ENCODE data around the gene MMRN1.

DNA sequence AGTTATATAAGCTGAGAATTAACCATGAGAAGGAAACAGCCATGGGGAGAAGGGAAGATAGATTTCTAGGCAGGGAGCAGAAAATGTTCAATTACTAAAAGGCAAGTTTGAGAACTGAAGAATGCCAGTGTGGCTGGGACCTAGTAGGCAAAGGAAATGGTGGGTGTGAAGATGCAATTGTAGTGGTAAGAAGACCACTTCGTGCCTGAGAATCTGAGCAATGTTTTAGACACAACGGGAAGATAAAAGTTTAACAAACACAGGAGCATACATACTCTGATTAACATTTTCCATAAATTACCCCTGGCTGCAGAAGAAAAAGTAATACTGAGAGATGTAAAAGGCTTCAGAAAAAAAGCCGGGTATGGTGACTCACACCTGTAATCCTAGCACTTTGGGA is 18.1 kb upstream of the MMRN1 start:
- TF ChIP-seq, protein P1, sequence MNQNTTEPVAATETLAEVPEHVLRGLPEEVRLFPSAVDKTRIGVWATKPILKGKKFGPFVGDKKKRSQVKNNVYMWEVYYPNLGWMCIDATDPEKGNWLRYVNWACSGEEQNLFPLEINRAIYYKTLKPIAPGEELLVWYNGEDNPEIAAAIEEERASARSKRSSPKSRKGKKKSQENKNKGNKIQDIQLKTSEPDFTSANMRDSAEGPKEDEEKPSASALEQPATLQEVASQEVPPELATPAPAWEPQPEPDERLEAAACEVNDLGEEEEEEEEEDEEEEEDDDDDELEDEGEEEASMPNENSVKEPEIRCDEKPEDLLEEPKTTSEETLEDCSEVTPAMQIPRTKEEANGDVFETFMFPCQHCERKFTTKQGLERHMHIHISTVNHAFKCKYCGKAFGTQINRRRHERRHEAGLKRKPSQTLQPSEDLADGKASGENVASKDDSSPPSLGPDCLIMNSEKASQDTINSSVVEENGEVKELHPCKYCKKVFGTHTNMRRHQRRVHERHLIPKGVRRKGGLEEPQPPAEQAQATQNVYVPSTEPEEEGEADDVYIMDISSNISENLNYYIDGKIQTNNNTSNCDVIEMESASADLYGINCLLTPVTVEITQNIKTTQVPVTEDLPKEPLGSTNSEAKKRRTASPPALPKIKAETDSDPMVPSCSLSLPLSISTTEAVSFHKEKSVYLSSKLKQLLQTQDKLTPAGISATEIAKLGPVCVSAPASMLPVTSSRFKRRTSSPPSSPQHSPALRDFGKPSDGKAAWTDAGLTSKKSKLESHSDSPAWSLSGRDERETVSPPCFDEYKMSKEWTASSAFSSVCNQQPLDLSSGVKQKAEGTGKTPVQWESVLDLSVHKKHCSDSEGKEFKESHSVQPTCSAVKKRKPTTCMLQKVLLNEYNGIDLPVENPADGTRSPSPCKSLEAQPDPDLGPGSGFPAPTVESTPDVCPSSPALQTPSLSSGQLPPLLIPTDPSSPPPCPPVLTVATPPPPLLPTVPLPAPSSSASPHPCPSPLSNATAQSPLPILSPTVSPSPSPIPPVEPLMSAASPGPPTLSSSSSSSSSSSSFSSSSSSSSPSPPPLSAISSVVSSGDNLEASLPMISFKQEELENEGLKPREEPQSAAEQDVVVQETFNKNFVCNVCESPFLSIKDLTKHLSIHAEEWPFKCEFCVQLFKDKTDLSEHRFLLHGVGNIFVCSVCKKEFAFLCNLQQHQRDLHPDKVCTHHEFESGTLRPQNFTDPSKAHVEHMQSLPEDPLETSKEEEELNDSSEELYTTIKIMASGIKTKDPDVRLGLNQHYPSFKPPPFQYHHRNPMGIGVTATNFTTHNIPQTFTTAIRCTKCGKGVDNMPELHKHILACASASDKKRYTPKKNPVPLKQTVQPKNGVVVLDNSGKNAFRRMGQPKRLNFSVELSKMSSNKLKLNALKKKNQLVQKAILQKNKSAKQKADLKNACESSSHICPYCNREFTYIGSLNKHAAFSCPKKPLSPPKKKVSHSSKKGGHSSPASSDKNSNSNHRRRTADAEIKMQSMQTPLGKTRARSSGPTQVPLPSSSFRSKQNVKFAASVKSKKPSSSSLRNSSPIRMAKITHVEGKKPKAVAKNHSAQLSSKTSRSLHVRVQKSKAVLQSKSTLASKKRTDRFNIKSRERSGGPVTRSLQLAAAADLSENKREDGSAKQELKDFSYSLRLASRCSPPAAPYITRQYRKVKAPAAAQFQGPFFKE (tag by site-specific recombination; IDR thresholded peaks at IDR 0.05; ENCODE audit: borderline replicate concordance): no peak
- TF ChIP-seq ZNF266 (tag by site-specific recombination; IDR thresholded peaks at IDR 0.05; ENCODE audit: low read depth) (no peak), CTCF (tag by site-specific recombination; IDR thresholded peaks at IDR 0.05) (no peak), ZNF350 (tag by site-specific recombination; IDR thresholded peaks at IDR 0.05) (no peak), ZFP37 (tag by site-specific recombination; IDR thresholded peaks at IDR 0.05) (no peak), ZBTB1 (tag by site-specific recombination; IDR thresholded peaks at IDR 0.05) (no peak), ELK4 (IDR thresholded peaks at IDR 0.05; ENCODE audit: borderline replicate concordance, low read depth, low read length) (no peak), ZNF423 (tag by site-specific recombination; IDR thresholded peaks at IDR 0.05) (no peak), REST (tag by site-specific recombination; IDR thresholded peaks at IDR 0.05) (no peak), ZFP41 (tag by site-specific recombination; IDR thresholded peaks at IDR 0.05; ENCODE audit: borderline replicate concordance) (no peak)
- TF ChIP-seq, protein P2, sequence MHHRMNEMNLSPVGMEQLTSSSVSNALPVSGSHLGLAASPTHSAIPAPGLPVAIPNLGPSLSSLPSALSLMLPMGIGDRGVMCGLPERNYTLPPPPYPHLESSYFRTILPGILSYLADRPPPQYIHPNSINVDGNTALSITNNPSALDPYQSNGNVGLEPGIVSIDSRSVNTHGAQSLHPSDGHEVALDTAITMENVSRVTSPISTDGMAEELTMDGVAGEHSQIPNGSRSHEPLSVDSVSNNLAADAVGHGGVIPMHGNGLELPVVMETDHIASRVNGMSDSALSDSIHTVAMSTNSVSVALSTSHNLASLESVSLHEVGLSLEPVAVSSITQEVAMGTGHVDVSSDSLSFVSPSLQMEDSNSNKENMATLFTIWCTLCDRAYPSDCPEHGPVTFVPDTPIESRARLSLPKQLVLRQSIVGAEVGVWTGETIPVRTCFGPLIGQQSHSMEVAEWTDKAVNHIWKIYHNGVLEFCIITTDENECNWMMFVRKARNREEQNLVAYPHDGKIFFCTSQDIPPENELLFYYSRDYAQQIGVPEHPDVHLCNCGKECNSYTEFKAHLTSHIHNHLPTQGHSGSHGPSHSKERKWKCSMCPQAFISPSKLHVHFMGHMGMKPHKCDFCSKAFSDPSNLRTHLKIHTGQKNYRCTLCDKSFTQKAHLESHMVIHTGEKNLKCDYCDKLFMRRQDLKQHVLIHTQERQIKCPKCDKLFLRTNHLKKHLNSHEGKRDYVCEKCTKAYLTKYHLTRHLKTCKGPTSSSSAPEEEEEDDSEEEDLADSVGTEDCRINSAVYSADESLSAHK (tag by site-specific recombination; IDR thresholded peaks at IDR 0.05): no peak
- TF ChIP-seq, protein P3, sequence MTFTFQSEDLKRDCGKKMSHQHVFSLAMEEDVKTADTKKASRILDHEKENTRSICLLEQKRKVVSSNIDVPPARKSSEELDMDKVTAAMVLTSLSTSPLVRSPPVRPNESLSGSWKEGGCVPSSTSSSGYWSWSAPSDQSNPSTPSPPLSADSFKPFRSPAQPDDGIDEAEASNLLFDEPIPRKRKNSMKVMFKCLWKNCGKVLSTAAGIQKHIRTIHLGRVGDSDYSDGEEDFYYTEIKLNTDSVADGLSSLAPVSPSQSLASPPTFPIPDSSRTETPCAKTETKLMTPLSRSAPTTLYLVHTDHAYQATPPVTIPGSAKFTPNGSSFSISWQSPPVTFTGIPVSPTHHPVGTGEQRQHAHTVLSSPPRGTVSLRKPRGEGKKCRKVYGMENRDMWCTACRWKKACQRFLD (tag by site-specific recombination; IDR thresholded peaks at IDR 0.05): no peak
